ENCODE results near the gene TRIP12. TPM values are rescaled to one million over a fixed set of nuclear protein-coding genes. Genes with fewer than 3 reads are reported as not detected.

TRIP12 gene
- polyA plus RNA-seq, 4 donors, result 16.8 to 93.9 (median 25.8) TPM

GRCh38 chr2:229861431-229861830 lies 60.4 kb downstream of the TRIP12 start:
- H3K4me1 ChIP-seq (ENCODE audit: control insufficient read depth in 3 of 3, insufficient read depth in 2 of 3, low read depth in 1 of 3, low read length in 2 of 3), result no peaks in the 10 kb centered on the region
- no peak overlapping the region for H3K27ac ChIP-seq (ENCODE audit: low read depth in 1 of 3, low read length in 2 of 3)
- no peak for DNase-seq
- H3K4me3 ChIP-seq (ENCODE audit: low read depth in 1 of 3, low read length in 3 of 3), result no peak overlapping the region
- H3K27me3 ChIP-seq (ENCODE audit: control insufficient read depth in 3 of 3, insufficient read depth in 3 of 3, low read length in 3 of 3), result no peaks in the 10 kb centered on the region
- no peaks in the 10 kb centered on the region for H3K9me3 ChIP-seq (ENCODE audit: control insufficient read depth in 2 of 2, insufficient read depth in 1 of 2, low read depth in 1 of 2, low read length in 1 of 2)
- peak; percentile 10 for FAIRE-seq
- H3K36me3 ChIP-seq (ENCODE audit: control insufficient read depth in 3 of 3, insufficient read depth in 2 of 3, low read depth in 1 of 3, low read length in 3 of 3), result peaks cover 9 to 24% (median 11%) of the 10 kb centered on the region in 3 donors

DNA sequence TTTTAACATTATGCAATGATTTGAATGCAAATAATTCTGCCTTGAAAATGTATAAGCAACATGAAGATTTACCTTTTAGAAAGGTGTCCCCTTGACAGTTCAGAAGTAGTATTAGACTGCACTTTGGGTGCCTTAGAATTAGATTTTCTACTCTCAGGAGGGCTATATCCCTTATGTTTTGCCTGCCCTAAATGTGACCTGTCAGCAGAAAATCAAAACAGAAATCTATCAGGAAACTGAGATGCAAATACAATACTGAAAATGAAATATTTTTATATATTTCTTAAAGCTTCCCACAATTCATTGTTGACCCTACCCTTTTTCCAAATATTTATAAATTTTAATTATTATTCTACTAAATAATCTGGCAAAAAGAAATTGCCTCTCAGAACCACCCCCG lies 61.5 kb downstream of the TRIP12 start:
- H3K4me3 ChIP-seq (ENCODE audit: low read depth in 1 of 3, low read length in 3 of 3), result no peak overlapping the region
- no peaks in the 10 kb centered on the region for H3K9me3 ChIP-seq (ENCODE audit: control insufficient read depth in 2 of 2, insufficient read depth in 1 of 2, low read depth in 1 of 2, low read length in 1 of 2)
- no peak for DNase-seq
- FAIRE-seq, result no peak
- no peaks in the 10 kb centered on the region for H3K4me1 ChIP-seq (ENCODE audit: control insufficient read depth in 3 of 3, insufficient read depth in 2 of 3, low read depth in 1 of 3, low read length in 2 of 3)
- 98 to 100% (median 100%) methylated on average over 1 of the region's 1 CpG for WGBS, 3 donors
- H3K27ac ChIP-seq (ENCODE audit: low read depth in 1 of 3, low read length in 2 of 3), result no peak overlapping the region
- H3K36me3 ChIP-seq (ENCODE audit: control insufficient read depth in 3 of 3, insufficient read depth in 2 of 3, low read depth in 1 of 3, low read length in 3 of 3), result peaks cover 11 to 28% (median 11%) of the 10 kb centered on the region in 3 donors
- H3K27me3 ChIP-seq (ENCODE audit: control insufficient read depth in 3 of 3, insufficient read depth in 3 of 3, low read length in 3 of 3), result no peaks in the 10 kb centered on the region

GRCh38 chr2:229858351-229858750 lies 63.5 kb downstream of the TRIP12 start:
- Histone ChIP-seq H3K4me1 (ENCODE audit: control insufficient read depth in 3 of 3, insufficient read depth in 2 of 3, low read depth in 1 of 3, low read length in 2 of 3) (no peaks in the 10 kb centered on the region), H3K27me3 (ENCODE audit: control insufficient read depth in 3 of 3, insufficient read depth in 3 of 3, low read length in 3 of 3) (no peaks in the 10 kb centered on the region), H3K9me3 (ENCODE audit: control insufficient read depth in 2 of 2, insufficient read depth in 1 of 2, low read depth in 1 of 2, low read length in 1 of 2) (no peaks in the 10 kb centered on the region), H3K36me3 (ENCODE audit: control insufficient read depth in 3 of 3, insufficient read depth in 2 of 3, low read depth in 1 of 3, low read length in 3 of 3) (peaks cover 11 to 31% (median 11%) of the 10 kb centered on the region in 3 donors), H3K4me3 (ENCODE audit: low read depth in 1 of 3, low read length in 3 of 3) (no peak overlapping the region), H3K27ac (ENCODE audit: low read depth in 1 of 3, low read length in 2 of 3) (no peak overlapping the region)
- DNase-seq, result no peak
- no peak for FAIRE-seq
- 97 to 98% (median 98%) methylated on average over 3 of the region's 3 CpGs for WGBS, 3 donors

GRCh38 chr2:229857634-229858033 lies 64.2 kb downstream of the TRIP12 start:
- FAIRE-seq (no peak), DNase-seq (no peak)
- no peak overlapping the region for H3K27ac ChIP-seq (ENCODE audit: low read depth in 1 of 3, low read length in 2 of 3)
- H3K27me3 ChIP-seq (ENCODE audit: control insufficient read depth in 3 of 3, insufficient read depth in 3 of 3, low read length in 3 of 3), result no peaks in the 10 kb centered on the region
- H3K4me1 ChIP-seq (ENCODE audit: control insufficient read depth in 3 of 3, insufficient read depth in 2 of 3, low read depth in 1 of 3, low read length in 2 of 3), result no peaks in the 10 kb centered on the region
- H3K4me3 ChIP-seq (ENCODE audit: low read depth in 1 of 3, low read length in 3 of 3), result no peak overlapping the region
- H3K9me3 ChIP-seq (ENCODE audit: control insufficient read depth in 2 of 2, insufficient read depth in 1 of 2, low read depth in 1 of 2, low read length in 1 of 2), result no peaks in the 10 kb centered on the region
- peaks cover 11 to 29% (median 11%) of the 10 kb centered on the region in 3 donors for H3K36me3 ChIP-seq (ENCODE audit: control insufficient read depth in 3 of 3, insufficient read depth in 2 of 3, low read depth in 1 of 3, low read length in 3 of 3)
- WGBS, 3 donors, result 77 to 100% (median 88%) methylated on average over 1 of the region's 1 CpG

- FAIRE-seq (no peak), DNase-seq (no peak)
Observed at GRCh38 chr2:229856413-229856812, 65.4 kb downstream of the TRIP12 start.

DNA sequence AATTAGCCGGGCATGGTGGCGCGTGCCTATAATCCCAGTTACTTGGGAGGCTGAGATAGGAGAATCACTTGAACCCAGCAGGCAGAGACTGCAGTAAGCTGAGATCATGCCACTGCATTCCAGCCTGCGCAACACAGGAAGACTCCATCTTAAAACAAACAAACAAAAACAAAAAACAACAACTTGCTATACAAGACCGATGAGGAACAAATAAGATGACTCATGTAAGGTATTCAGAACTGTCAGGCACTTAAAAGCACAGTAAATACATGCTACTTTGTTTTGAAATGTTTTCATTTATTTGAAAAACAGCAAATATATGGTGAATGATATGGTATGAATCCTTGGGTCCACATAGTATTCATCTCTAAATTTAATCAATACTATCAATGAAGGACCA lies 66.7 kb downstream of the TRIP12 start:
- Histone ChIP-seq H3K4me3 (ENCODE audit: low read depth in 1 of 3, low read length in 3 of 3) (no peak overlapping the region), H3K27me3 (ENCODE audit: control insufficient read depth in 3 of 3, insufficient read depth in 3 of 3, low read length in 3 of 3) (no peaks in the 10 kb centered on the region), H3K36me3 (ENCODE audit: control insufficient read depth in 3 of 3, insufficient read depth in 2 of 3, low read depth in 1 of 3, low read length in 3 of 3) (peaks cover 11 to 37% (median 13%) of the 10 kb centered on the region in 3 donors), H3K27ac (ENCODE audit: low read depth in 1 of 3, low read length in 2 of 3) (no peak overlapping the region), H3K9me3 (ENCODE audit: control insufficient read depth in 2 of 2, insufficient read depth in 1 of 2, low read depth in 1 of 2, low read length in 1 of 2) (no peaks in the 10 kb centered on the region), H3K4me1 (ENCODE audit: control insufficient read depth in 3 of 3, insufficient read depth in 2 of 3, low read depth in 1 of 3, low read length in 2 of 3) (no peaks in the 10 kb centered on the region)
- DNase-seq (no peak), FAIRE-seq (no peak)
- 93 to 96% (median 96%) methylated on average over 5 of the region's 5 CpGs for WGBS, 3 donors

More at GRCh38 chr2:229856413-229856812, 65.4 kb downstream of the TRIP12 start:
- Histone ChIP-seq H3K4me3 (ENCODE audit: low read depth in 1 of 3, low read length in 3 of 3) (no peak overlapping the region), H3K36me3 (ENCODE audit: control insufficient read depth in 3 of 3, insufficient read depth in 2 of 3, low read depth in 1 of 3, low read length in 3 of 3) (peaks cover 11 to 30% (median 13%) of the 10 kb centered on the region in 3 donors), H3K9me3 (ENCODE audit: control insufficient read depth in 2 of 2, insufficient read depth in 1 of 2, low read depth in 1 of 2, low read length in 1 of 2) (no peaks in the 10 kb centered on the region), H3K27me3 (ENCODE audit: control insufficient read depth in 3 of 3, insufficient read depth in 3 of 3, low read length in 3 of 3) (no peaks in the 10 kb centered on the region), H3K27ac (ENCODE audit: low read depth in 1 of 3, low read length in 2 of 3) (no peak overlapping the region), H3K4me1 (ENCODE audit: control insufficient read depth in 3 of 3, insufficient read depth in 2 of 3, low read depth in 1 of 3, low read length in 2 of 3) (no peaks in the 10 kb centered on the region)

GRCh38 chr2:229852565-229852964 lies 69.2 kb downstream of the TRIP12 start:
- Histone ChIP-seq H3K9me3 (ENCODE audit: control insufficient read depth in 2 of 2, insufficient read depth in 1 of 2, low read depth in 1 of 2, low read length in 1 of 2) (no peaks in the 10 kb centered on the region), H3K4me1 (ENCODE audit: control insufficient read depth in 3 of 3, insufficient read depth in 2 of 3, low read depth in 1 of 3, low read length in 2 of 3) (no peaks in the 10 kb centered on the region), H3K36me3 (ENCODE audit: control insufficient read depth in 3 of 3, insufficient read depth in 2 of 3, low read depth in 1 of 3, low read length in 3 of 3) (peaks cover 0 to 26% (median 10%) of the 10 kb centered on the region in 3 donors), H3K27me3 (ENCODE audit: control insufficient read depth in 3 of 3, insufficient read depth in 3 of 3, low read length in 3 of 3) (no peaks in the 10 kb centered on the region), H3K4me3 (ENCODE audit: low read depth in 1 of 3, low read length in 3 of 3) (no peak overlapping the region), H3K27ac (ENCODE audit: low read depth in 1 of 3, low read length in 2 of 3) (no peak overlapping the region)
- FAIRE-seq, result no peak
- 28 to 68% (median 53%) methylated on average over 3 of the region's 3 CpGs for WGBS, 3 donors
- peak; percentile 5 to 46 for DNase-seq

- WGBS, 3 donors, result 86 to 95% (median 92%) methylated on average over 5 of the region's 5 CpGs
- no peaks in the 10 kb centered on the region for H3K27me3 ChIP-seq (ENCODE audit: control insufficient read depth in 3 of 3, insufficient read depth in 3 of 3, low read length in 3 of 3)
- DNase-seq (no peak), FAIRE-seq (no peak)
- no peak overlapping the region for H3K4me3 ChIP-seq (ENCODE audit: low read depth in 1 of 3, low read length in 3 of 3)
- H3K36me3 ChIP-seq (ENCODE audit: control insufficient read depth in 3 of 3, insufficient read depth in 2 of 3, low read depth in 1 of 3, low read length in 3 of 3), result peaks cover 0 to 22% (median 11%) of the 10 kb centered on the region in 3 donors
- H3K9me3 ChIP-seq (ENCODE audit: control insufficient read depth in 2 of 2, insufficient read depth in 1 of 2, low read depth in 1 of 2, low read length in 1 of 2), result no peaks in the 10 kb centered on the region
- H3K27ac ChIP-seq (ENCODE audit: low read depth in 1 of 3, low read length in 2 of 3), result no peak overlapping the region
- no peaks in the 10 kb centered on the region for H3K4me1 ChIP-seq (ENCODE audit: control insufficient read depth in 3 of 3, insufficient read depth in 2 of 3, low read depth in 1 of 3, low read length in 2 of 3)
Observed at GRCh38 chr2:229851870-229852269, 69.9 kb downstream of the TRIP12 start.

All from small intestine (tissue), 7 donors.